ENCODE results near the gene STK38.

The STK38 gene

GRCh38 chr6:36533321-36533720 lies 14.0 kb downstream of the STK38 start:
- H3K9ac ChIP-seq (ENCODE audit: low read depth, low read length) = no peak overlapping the region
- no peak overlapping the region for H3K27ac ChIP-seq (ENCODE audit: low read length)
- no peak overlapping the region for H3K4me3 ChIP-seq (ENCODE audit: low read depth in 1 of 2, low read length in 2 of 2)
- peaks cover 79% of the 10 kb centered on the region for H3K36me3 ChIP-seq (ENCODE audit: insufficient read depth, low read length)
- H3K4me1 ChIP-seq (ENCODE audit: insufficient read depth, low read length) = no peaks in the 10 kb centered on the region
- peaks cover 93% of the 10 kb centered on the region for H3K79me2 ChIP-seq (ENCODE audit: insufficient read depth, low read length)
- H3K4me2 ChIP-seq (ENCODE audit: insufficient read depth, low read length) = no peak overlapping the region
- no peak overlapping the region for H2AFZ ChIP-seq (ENCODE audit: low read depth, low read length)
- H4K20me1 ChIP-seq (ENCODE audit: insufficient read depth, low read length) = peaks cover 2% of the 10 kb centered on the region
- H3K27me3 ChIP-seq (ENCODE audit: insufficient read depth, low read length, poor library complexity) = no peaks in the 10 kb centered on the region
- ATAC-seq (ENCODE audit: insufficient read depth, low read depth) (no peak), DNase-seq (no peak)
- TF ChIP-seq EZH2 (IDR thresholded peaks at IDR 0.05; ENCODE audit: borderline replicate concordance, low read depth, low read length, severe bottlenecking) (no peak), CTCF (IDR thresholded peaks at IDR 0.05; ENCODE audit: borderline replicate concordance, extremely low read depth, low read length, poor library complexity, severe bottlenecking) (no peak)
- H3K9me3 ChIP-seq (ENCODE audit: insufficient read depth, low read length, severe bottlenecking) = no peaks in the 10 kb centered on the region

GRCh38 chr6:36526066-36526465 lies 21.2 kb downstream of the STK38 start:
- Histone ChIP-seq H3K79me2 (ENCODE audit: insufficient read depth, low read length) (peaks cover 36% of the 10 kb centered on the region), H3K4me3 (ENCODE audit: low read depth in 1 of 2, low read length in 2 of 2) (no peak overlapping the region), H3K9ac (ENCODE audit: low read depth, low read length) (no peak overlapping the region), H3K27me3 (ENCODE audit: insufficient read depth, low read length, poor library complexity) (no peaks in the 10 kb centered on the region), H2AFZ (ENCODE audit: low read depth, low read length) (no peak overlapping the region), H3K4me2 (ENCODE audit: insufficient read depth, low read length) (no peak overlapping the region), H3K27ac (ENCODE audit: low read length) (no peak overlapping the region), H4K20me1 (ENCODE audit: insufficient read depth, low read length) (no peaks in the 10 kb centered on the region), H3K36me3 (ENCODE audit: insufficient read depth, low read length) (peaks cover 77% of the 10 kb centered on the region), H3K9me3 (ENCODE audit: insufficient read depth, low read length, severe bottlenecking) (no peaks in the 10 kb centered on the region), H3K4me1 (ENCODE audit: insufficient read depth, low read length) (no peaks in the 10 kb centered on the region)
- no peak for DNase-seq
- ATAC-seq (ENCODE audit: insufficient read depth, low read depth) = no peak
- TF ChIP-seq CTCF (IDR thresholded peaks at IDR 0.05; ENCODE audit: borderline replicate concordance, extremely low read depth, low read length, poor library complexity, severe bottlenecking) (no peak), EZH2 (IDR thresholded peaks at IDR 0.05; ENCODE audit: borderline replicate concordance, low read depth, low read length, severe bottlenecking) (no peak)

GRCh38 chr6:36525346-36525745 lies 21.9 kb downstream of the STK38 start:
- DNase-seq (no peak), ATAC-seq (ENCODE audit: insufficient read depth, low read depth) (no peak)
- Histone ChIP-seq H3K4me2 (ENCODE audit: insufficient read depth, low read length) (no peak overlapping the region), H3K79me2 (ENCODE audit: insufficient read depth, low read length) (peaks cover 31% of the 10 kb centered on the region), H3K27me3 (ENCODE audit: insufficient read depth, low read length, poor library complexity) (no peaks in the 10 kb centered on the region), H3K9ac (ENCODE audit: low read depth, low read length) (no peak overlapping the region), H3K27ac (ENCODE audit: low read length) (no peak overlapping the region), H3K36me3 (ENCODE audit: insufficient read depth, low read length) (peaks cover 79% of the 10 kb centered on the region), H2AFZ (ENCODE audit: low read depth, low read length) (no peak overlapping the region), H3K9me3 (ENCODE audit: insufficient read depth, low read length, severe bottlenecking) (no peaks in the 10 kb centered on the region), H3K4me1 (ENCODE audit: insufficient read depth, low read length) (no peaks in the 10 kb centered on the region), H4K20me1 (ENCODE audit: insufficient read depth, low read length) (no peaks in the 10 kb centered on the region), H3K4me3 (ENCODE audit: low read depth in 1 of 2, low read length in 2 of 2) (no peak overlapping the region)
- no peak for TF ChIP-seq CTCF (IDR thresholded peaks at IDR 0.05; ENCODE audit: borderline replicate concordance, extremely low read depth, low read length, poor library complexity, severe bottlenecking)
- TF ChIP-seq EZH2 (IDR thresholded peaks at IDR 0.05; ENCODE audit: borderline replicate concordance, low read depth, low read length, severe bottlenecking) = no peak

GRCh38 chr6:36524871-36525270 lies 22.4 kb downstream of the STK38 start:
- Histone ChIP-seq H2AFZ (ENCODE audit: low read depth, low read length) (no peak overlapping the region), H3K27me3 (ENCODE audit: insufficient read depth, low read length, poor library complexity) (no peaks in the 10 kb centered on the region), H4K20me1 (ENCODE audit: insufficient read depth, low read length) (no peaks in the 10 kb centered on the region), H3K9ac (ENCODE audit: low read depth, low read length) (no peak overlapping the region), H3K36me3 (ENCODE audit: insufficient read depth, low read length) (peaks cover 84% of the 10 kb centered on the region), H3K4me3 (ENCODE audit: low read depth in 1 of 2, low read length in 2 of 2) (no peak overlapping the region), H3K9me3 (ENCODE audit: insufficient read depth, low read length, severe bottlenecking) (no peaks in the 10 kb centered on the region), H3K4me2 (ENCODE audit: insufficient read depth, low read length) (no peak overlapping the region), H3K27ac (ENCODE audit: low read length) (no peak overlapping the region), H3K4me1 (ENCODE audit: insufficient read depth, low read length) (no peaks in the 10 kb centered on the region), H3K79me2 (ENCODE audit: insufficient read depth, low read length) (peaks cover 28% of the 10 kb centered on the region)
- DNase-seq (no peak), ATAC-seq (ENCODE audit: insufficient read depth, low read depth) (no peak)
- TF ChIP-seq EZH2 (IDR thresholded peaks at IDR 0.05; ENCODE audit: borderline replicate concordance, low read depth, low read length, severe bottlenecking) (no peak), CTCF (IDR thresholded peaks at IDR 0.05; ENCODE audit: borderline replicate concordance, extremely low read depth, low read length, poor library complexity, severe bottlenecking) (no peak)
